ENCODE results near the gene MTHFSD. TPM values are rescaled to one million over a fixed set of nuclear protein-coding genes. Genes with fewer than 3 reads are reported as not detected.

MTHFSD gene
- total RNA-seq, 4 donors from 2014 or later: 10.1 to 17.9 (median 15.5) TPM

DNA sequence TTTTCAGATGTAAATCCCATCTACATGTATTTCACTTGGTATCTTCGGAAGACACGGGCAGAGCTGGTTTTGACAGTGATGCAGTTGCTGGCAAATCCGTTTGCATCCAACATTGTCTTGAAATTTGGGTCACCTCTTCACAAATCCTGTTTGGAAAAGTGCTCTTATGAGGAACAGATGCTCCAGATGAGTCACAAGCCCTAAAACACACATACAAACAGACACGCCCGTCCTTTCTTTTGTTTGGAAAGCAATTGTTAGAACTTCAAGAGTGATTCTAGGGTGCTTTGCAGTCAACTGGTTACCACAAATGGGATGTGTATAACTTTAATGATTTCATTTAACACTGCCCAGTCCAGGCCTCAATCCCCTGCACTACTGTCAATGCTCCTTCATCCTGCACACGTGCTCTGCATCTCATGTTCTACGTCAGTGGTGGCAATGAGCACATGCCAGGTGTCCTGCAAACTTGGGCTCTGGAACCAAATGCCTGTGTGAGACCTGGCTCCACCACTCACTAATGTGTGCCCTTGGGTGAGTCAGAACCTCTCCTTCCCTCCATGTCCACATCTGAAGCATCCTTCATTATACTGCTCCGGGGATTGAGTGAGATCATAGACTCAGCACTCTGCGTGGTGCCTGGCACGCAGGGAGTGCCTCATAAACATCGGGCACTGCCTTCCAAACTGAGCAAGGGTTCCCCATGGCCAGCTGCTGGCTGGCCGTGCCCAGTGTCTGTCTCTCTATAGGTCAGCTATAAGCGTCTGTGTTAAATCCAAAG, 64.0 kb downstream of the MTHFSD start:
- H3K36me3 ChIP-seq: peaks cover 0 to 20% (median 8%) of the 10 kb centered on the region in 4 donors
- DNase-seq (ENCODE audit: extremely low spot score): no peak
- intact Hi-C loops (cut with DNase I): no loop called here
- TF ChIP-seq CTCF (IDR thresholded peaks at IDR 0.05): no peak
- TF ChIP-seq POLR2AphosphoS5 (IDR thresholded peaks at IDR 0.05): peak; percentile 23 to 57
- H3K27ac ChIP-seq (replicated peaks in 1 of 4): peak overlapping the region; percentile 95 to 100 (median 98)
- H3K27me3 ChIP-seq: peaks cover 0 to 27% (median 0%) of the 10 kb centered on the region in 4 donors
- H3K9me3 ChIP-seq: no peaks in the 10 kb centered on the region
- peaks cover 0 to 86% (median 70%) of the 10 kb centered on the region in 4 donors for H3K4me1 ChIP-seq
- WGBS: 55% methylated on average over 11 of the region's 13 CpGs
- no peak overlapping the region for H3K4me3 ChIP-seq

DNA sequence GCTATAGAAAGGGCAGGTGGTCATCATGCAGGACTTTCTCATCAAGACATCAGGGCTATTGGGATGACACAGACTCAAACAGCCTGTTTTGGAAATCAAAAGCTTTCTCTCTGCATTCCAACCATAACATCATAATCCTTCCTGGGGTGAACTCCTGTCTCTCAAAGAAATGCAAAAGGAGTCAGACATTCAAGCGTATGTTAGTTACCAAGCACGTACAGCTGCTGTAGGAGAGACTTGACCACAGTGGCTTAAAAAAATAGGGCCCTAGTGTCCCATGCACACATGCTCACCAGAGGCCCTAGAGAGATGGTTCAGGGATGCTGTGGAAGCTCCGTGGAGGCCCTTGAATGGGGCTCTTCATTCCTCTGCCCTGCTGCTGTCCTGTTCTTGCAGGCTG, 69.3 kb downstream of the MTHFSD start:
- no peak overlapping the region for H3K27ac ChIP-seq (replicated peaks in 1 of 4)
- H3K4me1 ChIP-seq: peaks cover 0 to 45% (median 28%) of the 10 kb centered on the region in 4 donors
- no peak for DNase-seq (ENCODE audit: extremely low spot score)
- H3K27me3 ChIP-seq: no peaks in the 10 kb centered on the region
- intact Hi-C loops (cut with DNase I): no loop called here
- peaks cover 0 to 27% (median 8%) of the 10 kb centered on the region in 4 donors for H3K36me3 ChIP-seq
- H3K4me3 ChIP-seq: no peak overlapping the region
- peaks cover 0 to 12% (median 10%) of the 10 kb centered on the region in 4 donors for H3K9me3 ChIP-seq
- TF ChIP-seq POLR2A (IDR thresholded peaks at IDR 0.05; ENCODE audit: low read depth) (no peak), POLR2AphosphoS5 (IDR thresholded peaks at IDR 0.05) (no peak), CTCF (IDR thresholded peaks at IDR 0.05) (no peak), EP300 (IDR thresholded peaks at IDR 0.05) (no peak)
- 62% methylated on average over 3 of the region's 3 CpGs for WGBS

- TF ChIP-seq EP300 (IDR thresholded peaks at IDR 0.05) (no peak), POLR2AphosphoS5 (IDR thresholded peaks at IDR 0.05) (no peak), CTCF (IDR thresholded peaks at IDR 0.05) (no peak)
- WGBS: 85% methylated on average over 4 of the region's 5 CpGs
- Histone ChIP-seq H3K36me3 (peaks cover 0 to 16% (median 3%) of the 10 kb centered on the region in 4 donors), H3K4me1 (peaks cover 0 to 50% (median 38%) of the 10 kb centered on the region in 4 donors), H3K9me3 (peaks cover 0 to 12% (median 10%) of the 10 kb centered on the region in 4 donors), H3K27me3 (no peaks in the 10 kb centered on the region), H3K4me3 (no peak overlapping the region), H3K27ac (replicated peaks in 1 of 4) (no peak overlapping the region)
- DNase-seq (ENCODE audit: extremely low spot score): no peak
- intact Hi-C loops (cut with DNase I): no loop called here
These were observed 70.8 kb downstream of the MTHFSD start for GRCh38 chr16:86484240-86484639.

GRCh38 chr16:86481607-86482006, 73.4 kb downstream of the MTHFSD start:
- peak overlapping the region in 3 of 4 donors; percentile 15 to 27 (median 21) for H3K27ac ChIP-seq (replicated peaks in 1 of 4)
- intact Hi-C loops (cut with DNase I): no loop called here

DNA sequence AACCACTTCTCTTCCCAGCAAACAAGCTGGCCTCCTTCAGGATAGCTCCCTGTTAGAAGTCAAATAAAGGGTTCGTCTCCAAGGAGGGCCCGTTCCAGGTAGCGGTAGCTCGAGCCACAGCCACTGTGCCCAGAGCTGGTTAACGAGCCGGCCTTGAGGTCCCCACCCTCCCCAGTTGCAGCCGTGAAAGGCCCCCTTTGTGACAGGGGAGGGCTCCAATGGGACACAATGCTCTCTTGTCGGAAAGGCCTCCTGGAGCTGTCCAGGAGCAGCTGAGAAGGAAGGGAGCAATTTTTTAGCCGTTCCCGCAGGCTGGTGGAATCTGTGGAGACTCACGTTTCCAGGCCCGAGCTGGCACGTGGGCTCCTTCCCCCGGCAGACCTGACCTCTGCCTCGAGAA, 74.6 kb downstream of the MTHFSD start:
- Histone ChIP-seq H3K4me1 (peaks cover 13 to 50% (median 38%) of the 10 kb centered on the region in 4 donors), H3K9me3 (peaks cover 0 to 12% (median 10%) of the 10 kb centered on the region in 4 donors), H3K36me3 (peaks cover 0 to 16% (median 0%) of the 10 kb centered on the region in 4 donors), H3K27ac (replicated peaks in 1 of 4) (peak overlapping the region; percentile 52 to 64 (median 56)), H3K4me3 (no peak overlapping the region), H3K27me3 (no peaks in the 10 kb centered on the region)
- intact Hi-C loops (cut with DNase I): no loop called here
- no peak for TF ChIP-seq POLR2A (IDR thresholded peaks at IDR 0.05; ENCODE audit: low read depth)
- no peak for TF ChIP-seq CTCF (IDR thresholded peaks at IDR 0.05)
- TF ChIP-seq POLR2AphosphoS5 (IDR thresholded peaks at IDR 0.05): no peak
- no peak for TF ChIP-seq EP300 (IDR thresholded peaks at IDR 0.05)
- DNase-seq (ENCODE audit: extremely low spot score): no peak
- WGBS: 62% methylated on average over 13 of the region's 15 CpGs

More at GRCh38 chr16:86481607-86482006, 73.4 kb downstream of the MTHFSD start:
- WGBS: 86% methylated on average over 3 of the region's 3 CpGs
- peaks cover 12 to 54% (median 39%) of the 10 kb centered on the region in 4 donors for H3K4me1 ChIP-seq
- TF ChIP-seq EP300 (IDR thresholded peaks at IDR 0.05): no peak
- H3K27me3 ChIP-seq: no peaks in the 10 kb centered on the region
- no peak for DNase-seq (ENCODE audit: extremely low spot score)
- H3K36me3 ChIP-seq: peaks cover 0 to 7% (median 0%) of the 10 kb centered on the region in 4 donors
- H3K9me3 ChIP-seq: peaks cover 0 to 12% (median 10%) of the 10 kb centered on the region in 4 donors
- no peak overlapping the region for H3K4me3 ChIP-seq
